UCSD-AML1 (cell line): ENCODE results near the gene MPZL1.

Experiments
- DNase-seq: peaks from one replicate; lab custom pipeline; 2025; ENCODE audit not compliant: unreplicated experiment; lab: John Stamatoyannopoulos, UW

The MPZL1 gene

DNA sequence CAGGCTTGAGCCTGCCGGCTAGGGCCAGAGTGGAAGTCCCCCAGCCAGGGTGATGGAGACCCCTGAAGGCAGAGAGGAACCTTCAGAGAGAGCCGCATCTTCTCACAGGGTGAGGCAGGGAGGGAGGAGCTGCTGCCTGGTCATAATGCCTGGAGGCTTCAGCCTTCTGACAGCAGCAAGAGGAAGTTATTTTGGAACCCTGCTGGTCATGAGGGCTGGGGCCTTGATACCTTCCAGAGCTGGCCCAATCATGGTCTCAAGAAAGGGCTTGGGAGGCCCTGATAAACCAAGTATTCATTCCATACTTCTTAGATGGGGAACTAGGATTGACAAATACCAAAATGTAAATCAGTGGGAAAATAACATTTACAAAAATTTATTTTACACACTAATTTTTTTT, 26.6 kb upstream of the MPZL1 start:
- DNase-seq: no peak

DNA sequence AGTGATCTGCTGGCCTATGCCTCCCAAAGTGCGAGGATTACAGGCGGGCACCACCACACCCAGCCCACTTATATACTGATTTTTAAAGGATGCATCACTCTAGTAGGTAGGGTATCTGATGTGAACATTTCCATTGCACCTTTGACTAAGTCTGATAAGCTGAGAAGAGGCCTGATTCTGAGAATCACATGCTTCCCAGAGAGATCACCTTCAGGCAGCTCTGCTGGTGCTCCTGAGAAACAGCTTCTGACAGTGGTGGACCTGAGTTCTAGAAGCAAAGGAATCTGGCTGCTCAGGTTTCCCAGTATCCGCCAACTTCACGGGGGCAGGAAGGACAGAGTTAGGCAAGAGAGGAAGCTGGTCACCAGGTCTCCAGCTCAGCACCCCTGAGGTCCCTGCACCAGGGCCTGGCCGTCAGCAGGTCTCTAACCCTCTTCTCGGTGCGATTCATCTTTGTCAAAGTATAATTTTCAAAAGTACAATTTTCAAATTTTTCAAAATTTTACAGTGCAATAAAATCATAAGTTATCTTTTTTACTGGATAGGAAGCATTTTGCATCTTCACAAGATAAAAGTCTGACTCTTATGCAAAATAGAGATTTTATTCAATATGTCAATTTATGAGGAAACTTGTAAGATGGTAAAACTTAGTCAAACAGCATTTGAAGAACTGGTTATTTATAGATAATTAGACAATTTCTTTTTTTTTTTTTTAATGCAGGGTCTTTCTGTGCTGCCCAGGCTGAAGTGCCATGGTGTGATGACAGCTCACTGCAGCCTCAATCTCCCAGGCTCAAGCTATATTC, 25.8 kb upstream of the MPZL1 start:
- DNase-seq: no peak

DNA sequence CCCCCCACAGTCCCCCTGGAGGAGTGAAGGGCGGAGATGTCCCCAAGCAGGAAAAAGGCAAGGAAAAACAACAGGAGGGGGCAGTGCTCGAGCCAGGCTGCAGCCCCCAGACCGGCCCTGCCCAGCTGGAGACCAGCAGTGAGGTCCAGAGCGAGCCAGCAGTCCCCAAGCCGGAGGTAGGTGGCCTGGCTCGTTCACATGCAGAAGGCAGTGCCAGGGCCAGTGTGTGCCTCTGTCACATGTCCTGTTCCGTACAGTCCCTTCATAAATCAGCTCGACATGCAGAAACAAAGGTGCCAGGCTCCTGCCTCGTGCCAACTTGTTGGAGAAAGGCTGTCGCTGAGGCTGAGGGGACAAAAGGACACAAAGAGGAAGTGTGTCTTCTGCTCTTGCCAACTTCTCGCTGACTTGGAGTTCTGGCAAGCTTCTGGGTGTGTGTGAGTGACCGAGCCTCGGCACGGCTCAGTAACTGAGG, 24.1 kb upstream of the MPZL1 start:
- no peak for DNase-seq

GRCh38 chr1:167698313-167698712, 23.5 kb upstream of the MPZL1 start:
- no peak for DNase-seq

DNA sequence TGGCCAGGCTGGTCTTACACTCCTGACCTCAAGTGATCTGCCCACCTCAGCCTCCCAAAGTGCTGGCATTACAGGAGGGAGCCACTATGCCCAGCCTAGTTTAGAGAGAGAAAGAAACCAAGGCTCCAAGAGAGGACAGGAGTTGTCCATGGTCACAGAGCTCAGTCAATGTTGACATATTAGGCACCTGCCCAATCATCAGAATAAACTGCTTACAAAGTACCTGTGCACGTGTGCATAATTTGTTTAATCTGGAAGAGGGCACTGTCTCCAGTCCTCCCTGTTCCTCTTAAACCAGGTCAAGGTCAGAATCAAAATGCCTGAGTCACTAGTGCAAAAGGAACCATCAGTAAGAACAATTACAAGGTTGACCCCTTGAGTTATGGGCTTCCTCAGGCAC, 20.3 kb upstream of the MPZL1 start:
- DNase-seq: no peak

GRCh38 chr1:167703557-167703956, 18.2 kb upstream of the MPZL1 start:
- no peak for DNase-seq

DNA sequence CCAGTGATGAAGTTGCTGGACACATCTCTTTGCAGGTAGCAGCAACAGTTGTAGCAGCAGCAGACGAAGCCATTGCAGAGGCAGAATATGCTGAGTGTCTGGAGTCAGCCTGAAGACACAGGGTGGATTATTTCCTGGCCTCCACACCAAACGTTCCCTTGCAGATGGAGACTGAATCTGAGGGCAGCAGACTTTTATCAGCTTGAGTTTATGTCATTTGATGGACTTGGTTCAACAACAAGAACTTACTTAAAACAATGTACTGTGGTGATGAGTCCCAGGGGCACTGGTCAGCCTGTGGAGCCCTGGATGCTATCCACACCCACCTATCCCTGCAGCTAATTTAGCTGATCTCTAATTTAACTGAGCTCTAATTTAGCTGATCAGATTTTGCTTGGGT, 17.1 kb upstream of the MPZL1 start:
- no peak for DNase-seq

DNA sequence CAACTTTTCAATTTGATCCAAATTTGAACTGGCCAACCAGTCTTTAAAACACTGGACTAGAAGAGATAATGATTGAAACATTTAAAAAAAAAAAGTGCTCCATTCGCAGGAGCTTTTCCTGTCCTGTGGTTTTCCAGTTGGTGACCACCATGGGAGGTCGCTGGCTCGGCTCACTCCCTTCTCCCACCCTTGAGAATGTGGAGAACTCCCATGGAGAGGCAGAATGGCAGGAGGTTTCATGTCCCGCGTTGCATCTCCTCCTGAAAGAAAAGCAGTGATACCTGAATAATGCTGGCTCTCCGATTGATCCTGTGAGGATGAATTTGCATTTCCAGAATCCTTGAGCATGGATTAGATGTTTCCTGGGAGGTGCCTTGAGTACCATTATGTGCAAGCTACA, 16.5 kb upstream of the MPZL1 start:
- DNase-seq: no peak

DNA sequence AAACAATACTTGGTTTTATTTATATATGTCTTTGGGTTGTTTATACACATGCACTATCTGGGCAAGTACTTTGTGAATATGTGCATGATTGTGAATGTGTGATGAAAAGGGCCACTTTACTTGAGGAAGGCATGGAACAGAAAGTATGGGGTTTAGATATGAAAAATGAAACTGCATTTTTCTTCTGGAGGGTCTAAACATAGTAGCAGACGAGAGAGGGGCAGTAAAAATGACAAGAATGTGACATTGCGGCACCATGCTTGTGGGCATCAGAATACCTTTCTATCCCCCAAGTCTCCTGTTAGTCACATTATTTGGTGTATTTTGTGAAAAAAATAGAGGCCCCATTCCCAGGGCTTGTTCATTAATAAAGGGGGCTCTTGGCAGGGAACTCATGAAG, 15.4 kb upstream of the MPZL1 start:
- DNase-seq: no peak

GRCh38 chr1:167706931-167707877, 14.6 kb upstream of the MPZL1 start:
- no peak for DNase-seq

GRCh38 chr1:167707942-167708341, 13.8 kb upstream of the MPZL1 start:
- DNase-seq: no peak

GRCh38 chr1:167708940-167709389, 12.8 kb upstream of the MPZL1 start:
- DNase-seq: peak; percentile 54

- DNase-seq: no peak
Measured at GRCh38 chr1:167710836-167711235, 10.9 kb upstream of the MPZL1 start.

DNA sequence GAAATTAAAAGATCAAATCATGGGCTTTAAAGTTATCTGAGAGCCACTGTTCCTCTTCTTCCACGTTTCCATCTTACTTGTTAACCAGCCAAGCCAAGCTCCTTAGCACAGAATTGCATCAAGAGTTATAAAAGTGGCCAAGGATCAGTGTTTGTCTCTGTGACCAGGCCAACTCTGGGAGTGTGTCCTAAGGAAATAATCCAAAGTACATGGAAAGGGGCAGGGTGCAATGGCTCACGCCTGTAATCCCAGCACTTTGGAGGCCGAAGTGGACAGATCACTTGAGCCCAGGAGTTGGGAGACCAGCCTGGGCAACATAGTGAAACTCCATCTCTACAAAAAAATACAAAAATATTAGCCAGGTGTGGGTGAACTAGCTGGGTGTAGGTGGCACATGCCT, 10.0 kb upstream of the MPZL1 start:
- no peak for DNase-seq

GRCh38 chr1:167713330-167714081, 8.3 kb upstream of the MPZL1 start:
- DNase-seq: no peak

- DNase-seq: no peak
Measured at GRCh38 chr1:167714098-167714438, 7.7 kb upstream of the MPZL1 start.

- DNase-seq: peak; percentile 94
Measured at GRCh38 chr1:167714439-167715156, 7.2 kb upstream of the MPZL1 start.

DNA sequence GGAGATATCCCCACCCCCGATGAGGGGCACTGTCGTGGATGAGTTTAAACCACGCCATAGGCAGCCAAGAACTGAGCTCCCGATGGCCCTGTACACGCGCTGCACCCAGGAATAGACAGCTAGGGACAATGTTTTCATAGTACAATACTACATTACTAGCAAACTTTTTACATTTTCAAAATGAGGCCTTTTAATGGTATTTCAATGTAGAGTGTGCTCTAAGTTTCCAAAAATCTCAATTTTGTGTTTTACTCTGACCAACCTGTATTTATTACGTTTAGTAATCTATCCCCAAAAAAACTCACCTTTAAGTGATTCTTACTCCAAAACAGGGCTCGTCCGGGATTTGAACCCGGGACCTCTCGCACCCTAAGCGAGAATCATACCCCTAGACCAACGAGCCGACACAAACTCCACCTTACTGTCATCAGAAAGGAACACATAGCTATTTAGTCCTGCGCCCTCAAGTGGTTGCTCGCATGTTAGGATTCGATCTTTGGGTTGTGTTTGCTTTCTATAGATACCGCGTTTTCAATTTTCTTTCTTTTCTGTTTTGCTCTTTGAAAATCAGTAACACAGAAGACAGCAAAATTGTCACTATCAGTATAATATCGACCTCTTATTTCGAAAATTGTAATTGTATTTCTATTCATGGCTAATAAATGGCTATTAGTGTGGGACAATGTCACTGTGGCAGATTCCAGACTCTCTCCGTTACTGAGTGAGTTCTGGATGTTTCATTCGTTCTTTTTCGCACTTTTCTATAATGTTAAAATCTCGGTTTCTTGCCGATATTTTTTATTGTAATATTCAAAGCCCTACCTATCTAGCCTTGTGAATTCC, 6.4 kb upstream of the MPZL1 start:
- DNase-seq: peak; percentile 86

DNA sequence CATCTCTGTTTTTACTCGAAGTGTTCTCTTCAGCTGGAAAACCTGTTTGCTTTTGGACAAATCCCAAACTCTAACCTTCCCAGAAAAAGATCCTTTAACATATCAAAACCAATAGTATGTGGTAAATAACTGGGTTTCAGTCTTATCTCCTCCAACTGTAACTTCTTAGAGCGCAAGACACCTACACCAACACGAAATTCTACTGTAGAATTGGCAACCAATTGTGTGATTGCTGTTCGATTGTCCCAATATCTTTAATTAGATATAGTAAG, 5.8 kb upstream of the MPZL1 start:
- DNase-seq: no peak

GRCh38 chr1:167717351-167717750, 4.4 kb upstream of the MPZL1 start:
- DNase-seq: no peak
